GM21360 (cell line): Measurements from ENCODE around the gene ILF3.

Experiments
- ATAC-seq: cut with Tn5 transposase; IDR thresholded peaks from one replicate; pipeline ENCODE4 v1.9.1; 2021; ENCODE audit warnings: mild to moderate bottlenecking, moderate library complexity; ENCODE audit not compliant: unreplicated experiment

Gene ILF3

DNA sequence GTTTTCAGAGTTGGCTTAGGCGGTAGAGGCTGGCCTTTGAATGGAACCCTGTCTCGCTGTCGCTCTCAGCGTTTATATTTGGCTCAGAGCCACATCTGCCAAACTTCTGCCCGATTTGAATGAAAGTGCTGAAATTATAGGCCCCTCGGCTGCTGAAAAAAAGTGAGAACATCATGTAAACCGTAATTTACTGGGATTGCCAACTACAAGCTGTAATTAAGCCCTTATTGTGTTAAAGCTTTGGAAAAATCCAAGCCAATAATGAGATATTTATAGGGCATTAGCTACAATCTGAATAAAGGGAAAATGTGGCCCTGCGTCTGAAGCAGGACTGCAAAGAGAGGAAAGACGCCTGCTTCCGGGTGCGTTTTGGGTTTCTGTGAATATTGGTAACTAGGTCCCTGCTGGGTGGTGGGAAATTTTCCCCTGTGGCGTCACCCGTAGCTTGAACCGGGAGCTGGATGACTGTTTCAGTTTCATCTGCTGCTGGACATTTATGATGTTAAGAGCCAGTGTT, 73.6 kb downstream of the ILF3 start:
- ATAC-seq, result no peak

DNA sequence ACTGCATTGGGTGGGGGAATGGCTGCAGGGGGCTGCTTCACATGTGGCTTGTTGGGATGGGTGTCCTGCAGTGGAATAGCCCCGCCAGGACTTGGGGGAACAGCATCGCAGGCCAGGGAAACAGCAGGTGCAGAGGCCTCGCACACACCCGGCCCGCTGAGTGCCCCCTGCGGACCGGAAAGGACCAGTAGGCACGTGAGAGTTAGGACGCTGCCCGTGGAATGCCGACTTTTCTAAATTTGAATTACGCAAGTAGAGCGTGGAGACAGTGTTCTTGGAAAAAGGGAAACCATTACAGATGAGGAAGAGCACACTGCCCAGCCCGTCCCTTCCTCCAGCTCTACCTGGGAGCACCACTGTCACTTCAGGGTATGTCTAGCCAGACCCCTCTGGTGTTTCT, 75.3 kb downstream of the ILF3 start:
- ATAC-seq, result no peak

DNA sequence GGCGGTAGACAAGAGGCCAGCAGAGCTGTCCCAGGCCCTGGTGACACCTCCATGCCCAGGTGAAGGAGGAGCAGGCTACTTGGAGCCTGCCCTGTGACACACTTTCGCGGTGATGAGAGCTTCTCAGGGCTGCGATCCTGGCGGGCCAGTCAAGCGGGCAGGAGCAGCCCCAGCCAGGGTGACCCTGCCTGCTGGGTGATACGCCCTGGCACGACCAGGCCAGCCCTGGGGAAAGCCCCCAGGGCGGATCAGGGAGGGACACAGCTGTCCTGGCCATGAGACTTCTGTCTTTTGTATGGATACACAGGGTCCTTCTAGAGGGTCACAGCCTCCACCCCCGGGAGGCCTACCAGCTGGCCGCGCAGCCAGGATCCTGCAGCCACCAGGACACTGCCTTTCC, 76.8 kb downstream of the ILF3 start:
- ATAC-seq, result no peak

DNA sequence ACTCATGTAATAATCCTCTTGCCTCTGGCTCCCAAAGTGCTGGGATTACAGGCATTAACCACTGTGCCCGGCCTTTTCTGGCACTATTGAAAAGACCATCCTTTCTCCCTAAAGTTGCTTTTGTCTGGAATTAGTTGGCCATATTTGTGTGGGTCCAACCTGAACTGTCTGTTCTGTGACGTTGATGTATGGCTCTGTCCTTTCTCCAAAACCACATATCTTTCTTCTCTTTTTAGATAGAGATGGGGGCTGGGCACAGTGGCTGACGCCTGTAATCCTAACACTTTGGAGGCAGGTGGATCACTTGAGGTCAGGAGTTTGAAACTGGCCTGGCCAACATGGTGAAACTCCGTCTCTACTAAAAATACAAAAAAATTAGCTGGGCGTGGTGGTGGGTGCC, 81.6 kb downstream of the ILF3 start:
- ATAC-seq, result no peak

DNA sequence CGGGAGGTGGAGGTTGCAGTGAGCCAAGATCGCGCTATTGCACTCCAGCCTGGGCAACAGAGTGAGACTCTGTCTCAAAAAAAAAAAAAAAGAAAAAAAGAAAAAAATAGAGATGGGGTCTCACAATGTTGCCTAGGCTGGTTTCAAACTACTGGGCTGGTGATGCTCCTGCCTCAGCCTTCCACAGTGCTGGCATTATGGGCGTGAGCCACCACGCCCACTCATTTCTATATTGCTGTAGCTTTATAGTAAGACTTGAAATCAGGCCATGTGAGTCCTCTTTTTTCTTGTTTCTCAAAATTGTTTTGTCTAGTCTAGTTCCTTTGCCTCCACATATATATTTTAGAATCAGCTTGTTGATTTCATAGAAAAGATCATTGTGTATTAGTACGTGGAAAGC, 82.0 kb downstream of the ILF3 start:
- no peak for ATAC-seq

DNA sequence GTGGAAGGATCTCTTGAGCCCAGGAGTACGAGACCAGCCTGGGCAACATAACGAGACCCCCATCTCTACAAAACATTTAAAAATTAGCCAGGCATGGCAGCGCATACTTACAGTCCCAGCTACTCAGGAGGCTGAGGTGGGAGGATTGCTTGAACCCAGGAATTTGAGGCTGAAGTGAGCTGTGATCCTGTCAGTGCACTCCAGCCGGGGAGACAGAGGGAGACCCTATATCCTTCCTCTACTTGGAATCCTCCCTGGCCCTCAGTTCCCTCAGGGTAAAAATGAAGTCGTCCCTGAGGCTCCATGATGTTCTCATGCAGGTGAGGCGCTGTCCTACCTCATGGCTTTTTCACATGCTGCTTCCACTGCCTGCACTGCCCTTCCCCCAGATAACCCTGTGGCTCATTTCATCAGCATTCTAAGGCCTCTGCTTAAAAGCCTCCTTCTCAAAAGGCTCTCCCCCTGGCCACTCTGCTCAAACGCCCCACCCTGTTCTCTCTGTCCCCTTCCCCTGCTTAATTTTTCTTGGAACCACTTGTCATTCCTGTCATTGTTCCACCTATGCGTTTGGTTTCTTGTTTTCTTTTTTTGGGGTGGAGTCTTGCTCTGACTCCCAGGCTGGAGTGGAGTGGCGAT, 82.9 kb downstream of the ILF3 start:
- ATAC-seq, result no peak

DNA sequence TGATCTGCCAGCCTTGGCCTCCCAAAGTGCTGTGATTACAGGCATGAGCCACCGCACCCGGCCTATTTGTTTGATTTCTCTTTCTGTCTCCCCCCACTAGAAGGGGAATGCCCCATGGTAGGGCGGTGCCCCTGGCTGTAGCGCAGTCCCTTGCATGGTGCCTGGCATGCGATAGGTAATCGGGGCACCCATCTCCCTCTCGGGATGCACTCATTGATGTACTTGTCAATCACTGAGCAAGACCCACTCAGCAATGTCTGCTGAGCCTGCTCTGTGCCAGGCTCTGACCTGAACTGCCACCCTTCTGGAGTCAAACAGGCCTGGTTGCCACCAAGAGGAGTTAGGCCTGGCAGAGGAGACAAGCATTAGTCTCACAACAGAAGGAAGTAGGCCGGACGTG, 83.6 kb downstream of the ILF3 start:
- no peak for ATAC-seq

DNA sequence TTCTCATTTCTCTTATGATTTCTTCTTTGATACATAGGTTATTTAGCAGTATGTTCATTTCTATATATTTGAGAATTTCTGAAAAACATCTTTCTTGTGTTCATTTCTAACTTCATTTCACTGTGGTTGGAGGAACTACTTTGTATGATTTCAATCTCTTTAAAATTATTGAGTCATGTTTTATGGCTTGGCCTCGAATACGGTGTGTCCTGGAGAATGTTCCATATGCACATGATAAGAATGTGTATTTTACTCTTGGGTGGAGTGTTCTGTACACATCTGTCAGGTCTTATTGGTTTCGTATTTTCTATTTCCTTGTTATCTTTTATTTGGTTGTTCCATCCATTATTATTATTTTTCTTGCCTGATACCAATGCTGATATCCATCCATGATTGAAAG, 86.7 kb downstream of the ILF3 start:
- no peak for ATAC-seq
